Mesendoderm (in vitro differentiated cells): Measurements from ENCODE around the gene NR1D2.

Source experiments
- DNase-seq: peaks from one replicate; pipeline ENCODE4 v3.0.0; 2013
- H2AK5ac ChIP-seq: 2 replicates; pipeline ENCODE4 v1.6.1; 2013; ENCODE audit warnings: low read length, inconsistent platforms
- H2BK120ac ChIP-seq: 2 replicates; pipeline ENCODE4 v1.6.1; 2013; ENCODE audit warnings: low read depth, mild to moderate bottlenecking, low read length, moderate library complexity, mixed read lengths
- H2BK15ac ChIP-seq: replicated peaks from 2 replicates; pipeline ENCODE4 v1.6.1; 2013; ENCODE audit warnings: low read depth, mild to moderate bottlenecking, moderate library complexity
- H2BK5ac ChIP-seq: 2 replicates; pipeline ENCODE4 v1.6.1; 2013; ENCODE audit warnings: low read length, inconsistent platforms
- H3K18ac ChIP-seq: 2 replicates; pipeline ENCODE4 v1.6.1; 2013; ENCODE audit warnings: mild to moderate bottlenecking, low read length, mixed read lengths
- H3K23ac ChIP-seq: one replicate; pipeline ENCODE4 v1.6.1; 2013; ENCODE audit warnings: low read length
- H3K27ac ChIP-seq: 2 replicates; pipeline ENCODE4 v1.5.1; 2013; ENCODE audit warnings: low read depth, mild to moderate bottlenecking, inconsistent platforms, low read length, moderate library complexity
- H3K27me3 ChIP-seq: 2 replicates; pipeline ENCODE4 v1.6.1; 2013; ENCODE audit warnings: low read length, control low read depth, mild to moderate bottlenecking, inconsistent platforms; ENCODE audit not compliant: insufficient read depth, poor library complexity
- H3K36me3 ChIP-seq: 2 replicates; pipeline ENCODE4 v1.6.1; 2013; ENCODE audit warnings: low read length, inconsistent platforms; ENCODE audit not compliant: control insufficient read depth, insufficient read depth
- H3K4ac ChIP-seq: one replicate; pipeline ENCODE4 v1.6.1; 2013; ENCODE audit warnings: low read depth, mild to moderate bottlenecking, low read length, moderate library complexity
- H3K4me1 ChIP-seq: 2 replicates; pipeline ENCODE4 v1.6.1; 2013; ENCODE audit warnings: low read depth, low read length, inconsistent platforms; ENCODE audit not compliant: control insufficient read depth
- H3K4me2 ChIP-seq: 2 replicates; pipeline ENCODE4 v1.6.1; 2013; ENCODE audit warnings: low read length
- H3K4me3 ChIP-seq: 2 replicates; pipeline ENCODE4 v1.5.1; 2013; ENCODE audit warnings: mild to moderate bottlenecking, low read length
- H3K56ac ChIP-seq: one replicate; pipeline ENCODE4 v1.6.1; 2013; ENCODE audit warnings: low read length
- H3K79me1 ChIP-seq: 2 replicates; pipeline ENCODE4 v1.6.1; 2013; ENCODE audit warnings: low read length, inconsistent platforms
- H3K79me2 ChIP-seq: 2 replicates; pipeline ENCODE4 v1.6.1; 2013; ENCODE audit warnings: mild to moderate bottlenecking, low read length; ENCODE audit not compliant: control insufficient read depth, insufficient read depth
- H3K9ac ChIP-seq: 2 replicates; pipeline ENCODE4 v1.6.1; 2013; ENCODE audit warnings: low read length, inconsistent platforms
- H4K5ac ChIP-seq: one replicate; pipeline ENCODE4 v1.6.1; 2013; ENCODE audit warnings: low read length
- H4K8ac ChIP-seq: one replicate; pipeline ENCODE4 v1.6.1; 2013; ENCODE audit warnings: low read depth, mild to moderate bottlenecking, control low read depth, low read length, moderate library complexity
- WGBS: extraction: QIAGEN DNeasy Blood & Tissue Kit; methylation state at CpG from one replicate; pipeline ENCODE4 v1.1.7; 2013; ENCODE audit warnings: low lambda C conversion rate, missing lambda C conversion rate; ENCODE audit not compliant: insufficient coverage; ENCODE audit errors: extremely low coverage; 5-methylcytosine and 5-hydroxymethylcytosine counted together

The NR1D2 gene

GRCh38 chr3:23961913-23962312, 16.8 kb downstream of the NR1D2 start:
- H3K27ac ChIP-seq: no peak overlapping the region
- no peak overlapping the region for H2BK120ac ChIP-seq
- peaks cover 3% of the 10 kb centered on the region for H3K79me2 ChIP-seq
- H2BK15ac ChIP-seq: no peak overlapping the region
- H3K23ac ChIP-seq: no peak overlapping the region
- no peak overlapping the region for H3K4me2 ChIP-seq
- H3K4me1 ChIP-seq: no peaks in the 10 kb centered on the region
- H2AK5ac ChIP-seq: no peak overlapping the region
- H3K4ac ChIP-seq: no peak overlapping the region
- no peak overlapping the region for H4K5ac ChIP-seq
- no peak overlapping the region for H3K4me3 ChIP-seq
- H3K56ac ChIP-seq: no peak overlapping the region
- no peak overlapping the region for H3K9ac ChIP-seq
- WGBS: no CpG with 5 or more reads among the region's 5 CpGs
- H4K8ac ChIP-seq: no peak overlapping the region
- H3K79me1 ChIP-seq: peaks cover 2% of the 10 kb centered on the region
- no peaks in the 10 kb centered on the region for H3K27me3 ChIP-seq
- no peak for DNase-seq
- H2BK5ac ChIP-seq: no peak overlapping the region
- no peak overlapping the region for H3K18ac ChIP-seq
- no peaks in the 10 kb centered on the region for H3K36me3 ChIP-seq

DNA sequence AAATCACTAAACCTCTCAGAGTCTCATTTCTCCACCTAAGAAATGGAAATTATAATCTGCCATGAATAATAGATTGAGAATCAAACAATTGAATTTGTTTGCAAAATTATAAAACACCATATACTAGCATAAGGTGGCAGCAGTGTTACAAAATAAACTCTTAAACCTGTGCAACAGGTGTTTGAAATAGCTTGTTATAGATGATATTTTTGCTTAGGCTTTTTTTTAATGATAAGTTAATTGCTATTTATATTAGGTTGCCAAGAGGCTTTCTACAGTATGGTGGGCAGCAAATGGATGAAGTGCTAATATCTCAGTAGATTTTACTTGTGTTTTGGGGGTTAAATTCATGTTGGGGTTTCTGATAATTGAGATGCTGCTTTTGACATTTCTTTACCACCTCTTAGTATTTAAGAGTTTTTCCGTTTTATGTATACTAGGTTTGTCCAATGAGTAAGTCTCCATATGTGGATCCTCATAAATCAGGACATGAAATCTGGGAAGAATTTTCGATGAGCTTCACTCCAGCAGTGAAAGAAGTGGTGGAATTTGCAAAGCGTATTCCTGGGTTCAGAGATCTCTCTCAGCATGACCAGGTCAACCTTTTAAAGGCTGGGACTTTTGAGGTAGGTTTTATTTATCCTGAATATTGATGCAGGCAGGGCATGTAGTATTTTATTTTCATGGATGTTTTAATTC, 19.6 kb downstream of the NR1D2 start:
- DNase-seq: no peak
- Histone ChIP-seq H3K79me2 (no peaks in the 10 kb centered on the region), H4K8ac (no peak overlapping the region), H2BK120ac (no peak overlapping the region), H3K27me3 (no peaks in the 10 kb centered on the region), H3K9ac (no peak overlapping the region), H3K4me3 (no peak overlapping the region), H3K27ac (no peak overlapping the region), H2AK5ac (no peak overlapping the region), H4K5ac (no peak overlapping the region), H3K4me1 (no peaks in the 10 kb centered on the region), H3K4ac (no peak overlapping the region), H3K4me2 (no peak overlapping the region), H3K18ac (no peak overlapping the region), H2BK15ac (no peak overlapping the region), H3K56ac (no peak overlapping the region), H3K23ac (no peak overlapping the region), H3K36me3 (no peaks in the 10 kb centered on the region), H2BK5ac (no peak overlapping the region), H3K79me1 (no peaks in the 10 kb centered on the region)
- WGBS: no CpG with 5 or more reads among the region's 3 CpGs

- Histone ChIP-seq H3K4ac (no peak overlapping the region), H3K79me1 (no peaks in the 10 kb centered on the region), H2BK120ac (no peak overlapping the region), H3K23ac (no peak overlapping the region), H3K36me3 (no peaks in the 10 kb centered on the region), H3K27ac (no peak overlapping the region), H3K9ac (no peak overlapping the region), H3K4me1 (no peaks in the 10 kb centered on the region), H3K79me2 (no peaks in the 10 kb centered on the region), H3K18ac (no peak overlapping the region), H3K4me2 (no peak overlapping the region), H2BK5ac (no peak overlapping the region), H3K27me3 (no peaks in the 10 kb centered on the region), H2AK5ac (no peak overlapping the region), H2BK15ac (no peak overlapping the region), H3K4me3 (no peak overlapping the region), H4K5ac (no peak overlapping the region), H4K8ac (no peak overlapping the region), H3K56ac (no peak overlapping the region)
- no peak for DNase-seq
- WGBS: no CpG with 5 or more reads among the region's 1 CpG
Observed at GRCh38 chr3:23966328-23966727, 21.2 kb downstream of the NR1D2 start.

- H3K36me3 ChIP-seq: no peaks in the 10 kb centered on the region
- H3K79me2 ChIP-seq: no peaks in the 10 kb centered on the region
- no peak overlapping the region for H3K4me2 ChIP-seq
- H2BK5ac ChIP-seq: no peak overlapping the region
- H3K4ac ChIP-seq: no peak overlapping the region
- no peak overlapping the region for H4K8ac ChIP-seq
- no peak for DNase-seq
- peaks cover 2% of the 10 kb centered on the region for H3K4me1 ChIP-seq
- H3K23ac ChIP-seq: no peak overlapping the region
- H2AK5ac ChIP-seq: no peak overlapping the region
- H2BK15ac ChIP-seq: no peak overlapping the region
- H4K5ac ChIP-seq: no peak overlapping the region
- H3K79me1 ChIP-seq: no peaks in the 10 kb centered on the region
- H3K18ac ChIP-seq: no peak overlapping the region
- WGBS: no CpG with 5 or more reads among the region's 5 CpGs
- no peak overlapping the region for H3K27ac ChIP-seq
- H2BK120ac ChIP-seq: no peak overlapping the region
- no peaks in the 10 kb centered on the region for H3K27me3 ChIP-seq
- no peak overlapping the region for H3K4me3 ChIP-seq
- no peak overlapping the region for H3K56ac ChIP-seq
- H3K9ac ChIP-seq: no peak overlapping the region
Observed at GRCh38 chr3:23968463-23969184, 23.5 kb downstream of the NR1D2 start.

GRCh38 chr3:23969393-23969792, 24.3 kb downstream of the NR1D2 start:
- DNase-seq: no peak
- no peak overlapping the region for H3K4me3 ChIP-seq
- H3K4ac ChIP-seq: no peak overlapping the region
- no CpG with 5 or more reads among the region's 4 CpGs for WGBS
- H3K23ac ChIP-seq: no peak overlapping the region
- H3K27ac ChIP-seq: no peak overlapping the region
- H3K9ac ChIP-seq: no peak overlapping the region
- no peaks in the 10 kb centered on the region for H3K79me2 ChIP-seq
- H3K36me3 ChIP-seq: no peaks in the 10 kb centered on the region
- H3K56ac ChIP-seq: no peak overlapping the region
- H3K4me1 ChIP-seq: peaks cover 2% of the 10 kb centered on the region
- no peaks in the 10 kb centered on the region for H3K79me1 ChIP-seq
- H2BK15ac ChIP-seq: no peak overlapping the region
- H3K27me3 ChIP-seq: no peaks in the 10 kb centered on the region
- no peak overlapping the region for H4K5ac ChIP-seq
- H2AK5ac ChIP-seq: no peak overlapping the region
- H3K4me2 ChIP-seq: no peak overlapping the region
- no peak overlapping the region for H2BK5ac ChIP-seq
- H2BK120ac ChIP-seq: no peak overlapping the region
- H4K8ac ChIP-seq: no peak overlapping the region
- H3K18ac ChIP-seq: no peak overlapping the region
